ENCODE data around the gene MAD2L1.

DNA sequence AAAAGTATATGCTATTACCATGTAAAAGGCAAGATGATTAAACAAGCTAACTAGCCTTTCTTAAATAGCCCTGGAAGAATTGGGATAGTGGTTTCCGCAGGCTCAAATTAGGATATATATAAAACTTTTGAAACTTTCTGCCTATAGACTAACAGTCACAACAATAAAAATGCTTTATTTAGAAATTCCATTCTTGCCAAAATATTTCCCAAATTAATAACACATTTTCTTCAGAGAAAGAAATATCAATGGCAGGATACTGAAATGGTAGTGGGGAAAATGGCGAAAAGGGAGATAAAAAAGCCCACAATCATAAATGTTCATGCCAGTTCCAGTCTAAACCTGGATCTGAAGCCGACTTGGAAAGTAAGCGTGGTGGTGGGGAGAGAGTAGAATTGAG lies 56.0 kb downstream of the MAD2L1 start:
- TF ChIP-seq POLR2A (IDR thresholded peaks at IDR 0.05): no peak
- no peak for TF ChIP-seq POLR2AphosphoS5 (IDR thresholded peaks at IDR 0.05; ENCODE audit: insufficient read depth in 1 of 2, low read depth in 1 of 2)

Data from vagina (tissue), 2 donors.